MM.1S (cell line): ENCODE results near the gene TMEM272.

Source experiments
- DNase-seq: peaks from one replicate; pipeline ENCODE4 v3.0.0-alpha.2; 2015
- H2AFZ ChIP-seq: fragments of 300-600 bp; sonication (generic); 2 replicates; pipeline ENCODE4 v1.6.0; 2016; ENCODE audit warnings: antibody characterized with exemption, low read length
- H3F3A ChIP-seq: fragments of 300-600 bp; sonication (generic); 2 replicates; pipeline ENCODE4 v1.6.1; 2016; ENCODE audit warnings: mild to moderate bottlenecking, antibody characterized with exemption, low read length, moderate library complexity, mixed read lengths; ENCODE audit not compliant: insufficient read depth
- H3K27ac ChIP-seq: fragments of 300-600 bp; sonication (generic); 2 replicates; pipeline ENCODE4 v1.5.1; 2016; ENCODE audit warnings: mild to moderate bottlenecking, low read length
- H3K27me3 ChIP-seq: fragments of 300-600 bp; sonication (generic); replicated peaks from 2 replicates; pipeline ENCODE4 v1.6.0; 2016; ENCODE audit warnings: low read length; ENCODE audit not compliant: insufficient read depth
- H3K36me3 ChIP-seq: fragments of 300-600 bp; sonication (generic); replicated peaks from 2 replicates; pipeline ENCODE4 v1.6.1; 2016; ENCODE audit warnings: mild to moderate bottlenecking, low read length, mixed read lengths; ENCODE audit not compliant: insufficient read depth
- H3K4me1 ChIP-seq: fragments of 300-600 bp; sonication (generic); 2 replicates; pipeline ENCODE4 v1.6.1; 2016; ENCODE audit warnings: low read length, mixed read lengths
- H3K4me2 ChIP-seq: fragments of 300-600 bp; sonication (generic); 2 replicates; pipeline ENCODE4 v1.6.0; 2016; ENCODE audit warnings: low read depth, low read length
- H3K4me3 ChIP-seq: fragments of 300-600 bp; sonication (generic); 2 replicates; pipeline ENCODE4 v1.5.1; 2016; ENCODE audit warnings: low read length, mixed read lengths
- H3K79me2 ChIP-seq: fragments of 300-600 bp; sonication (generic); 2 replicates; pipeline ENCODE4 v1.6.1; 2016; ENCODE audit warnings: mixed run types, low read length, mixed read lengths
- H3K9ac ChIP-seq: fragments of 300-600 bp; sonication (generic); 2 replicates; pipeline ENCODE4 v1.6.1; 2016; ENCODE audit warnings: low read length, mixed read lengths
- H3K9me2 ChIP-seq: fragments of 300-600 bp; sonication (generic); replicated peaks from 2 replicates; pipeline ENCODE4 v1.6.1; 2016; ENCODE audit warnings: mild to moderate bottlenecking, low read length, mixed read lengths; ENCODE audit not compliant: insufficient read depth
- H3K9me3 ChIP-seq: fragments of 300-600 bp; sonication (generic); replicated peaks from 2 replicates; pipeline ENCODE4 v1.6.1; 2016; ENCODE audit warnings: mild to moderate bottlenecking, low read length, mixed read lengths; ENCODE audit not compliant: insufficient read depth
- H4K20me1 ChIP-seq: fragments of 300-600 bp; sonication (generic); 2 replicates; pipeline ENCODE4 v1.6.1; 2016; ENCODE audit warnings: mild to moderate bottlenecking, low read length, moderate library complexity, mixed read lengths; ENCODE audit not compliant: insufficient read depth
- CTCF ChIP-seq: fragments of 300-600 bp; sonication (generic); IDR thresholded peaks from 2 replicates; pipeline ENCODE4 v1.5.1; 2016; ENCODE audit warnings: antibody characterized with exemption, low read length, mixed read lengths
- EZH2 ChIP-seq: fragments of 300-600 bp; sonication (generic); optimal IDR thresholded peaks from 2 replicates; pipeline ENCODE3; 2017; ENCODE audit warnings: low read depth, mild to moderate bottlenecking, antibody characterized with exemption, low read length, mixed read lengths
- EZH2phosphoT487 ChIP-seq: fragments of 300-600 bp; sonication (generic); IDR thresholded peaks from 2 replicates; pipeline ENCODE4 v1.6.1; 2018; ENCODE audit warnings: antibody characterized with exemption, low read length

Gene TMEM272

GRCh38 chr13:51804295-51805172, 40.4 kb downstream of the TMEM272 start:
- H3K9ac ChIP-seq, result peak overlapping the region; percentile 66
- DNase-seq, result no peak

GRCh38 chr13:51803422-51804294, 41.3 kb downstream of the TMEM272 start, which contains the start of gene DHRS12:
DHRS12 (minus strand) TSS chr13:51804163; CDS start chr13:51799659, 4,504 bp downstream.
- H3K4me2 ChIP-seq, result peak within 1 kb of the TSS; percentile 92
- H2AFZ ChIP-seq, result peak within 1 kb of the TSS; percentile 81
- H4K20me1 ChIP-seq, result no peaks in the 10 kb centered on the region

More at GRCh38 chr13:51804295-51805172, 40.4 kb downstream of the TMEM272 start:
- Histone ChIP-seq H3K27ac (peak overlapping the region; percentile 61; the same call in 1 of the 2 replicates), H3K36me3 (no peaks in the 10 kb centered on the region), H3K27me3 (no peaks in the 10 kb centered on the region), H2AFZ (peak overlapping the region; percentile 72; the same call in 1 of the 2 replicates), H3F3A (no peaks in the 10 kb centered on the region), H3K9me2 (no peaks in the 10 kb centered on the region), H4K20me1 (no peaks in the 10 kb centered on the region), H3K79me2 (no peaks in the 10 kb centered on the region), H3K4me3 (peak overlapping the region; percentile 74), H3K9me3 (no peaks in the 10 kb centered on the region), H3K4me2 (peak overlapping the region; percentile 69), H3K4me1 (peaks cover 16% of the 10 kb centered on the region)
- no peak for TF ChIP-seq EZH2
- TF ChIP-seq EZH2phosphoT487, result no peak
- no peak for TF ChIP-seq CTCF

More at GRCh38 chr13:51803422-51804294, 41.3 kb downstream of the TMEM272 start, which contains the start of gene DHRS12:
- Histone ChIP-seq H3K9ac (peak within 1 kb of the TSS; percentile 66), H3F3A (no peaks in the 10 kb centered on the region), H3K36me3 (no peaks in the 10 kb centered on the region), H3K27ac (peak within 1 kb of the TSS; percentile 61; the same call in 1 of the 2 replicates), H3K4me3 (peak within 1 kb of the TSS; percentile 74), H3K9me3 (no peaks in the 10 kb centered on the region), H3K4me1 (peaks cover 16% of the 10 kb centered on the region), H3K79me2 (no peaks in the 10 kb centered on the region), H3K9me2 (no peaks in the 10 kb centered on the region), H3K27me3 (no peaks in the 10 kb centered on the region)
- peak; percentile 72 for DNase-seq
- no peak for TF ChIP-seq CTCF
- no peak for TF ChIP-seq EZH2phosphoT487
- TF ChIP-seq EZH2, result no peak
